ENCODE results near the gene MXRA8.

MXRA8 gene

DNA sequence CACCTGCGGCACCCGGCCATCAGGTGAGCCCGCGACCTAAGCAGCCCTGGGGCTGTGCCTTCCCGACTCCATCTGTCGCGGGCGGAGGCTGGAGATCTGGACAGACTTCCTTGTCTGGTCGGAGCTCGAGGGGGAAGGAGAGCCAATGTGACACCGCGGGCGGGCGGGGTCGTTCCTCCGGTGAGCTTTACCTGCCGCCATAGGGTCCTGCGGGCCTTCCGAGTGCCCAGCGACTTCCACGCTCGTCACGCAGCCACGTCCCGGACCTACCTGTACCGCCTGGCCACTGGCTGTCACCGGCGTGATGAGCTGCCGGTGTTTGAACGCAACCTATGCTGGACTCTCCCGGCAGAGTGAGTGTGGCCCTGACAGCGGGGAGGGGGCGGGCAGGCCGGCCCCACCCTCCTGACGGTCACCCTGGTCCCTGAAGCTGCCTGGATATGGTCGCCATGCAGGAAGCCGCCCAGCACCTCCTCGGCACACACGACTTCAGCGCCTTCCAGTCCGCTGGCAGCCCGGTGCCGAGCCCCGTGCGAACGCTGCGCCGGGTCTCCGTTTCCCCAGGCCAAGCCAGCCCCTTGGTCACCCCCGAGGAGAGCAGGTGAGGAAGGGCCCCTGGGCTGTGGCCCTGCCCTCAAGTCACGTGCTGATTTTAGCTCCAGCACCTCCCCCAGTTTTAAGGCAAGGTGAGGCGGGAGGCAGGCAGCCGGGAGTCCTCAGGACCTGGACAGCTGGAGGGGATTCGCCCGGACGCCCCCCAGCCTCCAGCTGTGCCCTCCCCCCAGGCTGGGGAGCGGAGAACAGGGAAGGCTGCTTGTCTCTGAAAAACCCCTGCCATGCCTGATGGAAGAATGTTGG, 48.9 kb downstream of the MXRA8 start:
- in situ Hi-C loops (cut with HindIII; ENCODE audit: low sequenced_read_pairs), result no loop called here
- no peak for DNase-seq (ENCODE audit: low read depth)
- TF ChIP-seq CTCF (IDR thresholded peaks at IDR 0.05; ENCODE audit: low read depth, low read length, missing control alignments), result no peak
- H3K4me3 ChIP-seq (ENCODE audit: low read depth, low read length), result peak overlapping the region; percentile 74

DNA sequence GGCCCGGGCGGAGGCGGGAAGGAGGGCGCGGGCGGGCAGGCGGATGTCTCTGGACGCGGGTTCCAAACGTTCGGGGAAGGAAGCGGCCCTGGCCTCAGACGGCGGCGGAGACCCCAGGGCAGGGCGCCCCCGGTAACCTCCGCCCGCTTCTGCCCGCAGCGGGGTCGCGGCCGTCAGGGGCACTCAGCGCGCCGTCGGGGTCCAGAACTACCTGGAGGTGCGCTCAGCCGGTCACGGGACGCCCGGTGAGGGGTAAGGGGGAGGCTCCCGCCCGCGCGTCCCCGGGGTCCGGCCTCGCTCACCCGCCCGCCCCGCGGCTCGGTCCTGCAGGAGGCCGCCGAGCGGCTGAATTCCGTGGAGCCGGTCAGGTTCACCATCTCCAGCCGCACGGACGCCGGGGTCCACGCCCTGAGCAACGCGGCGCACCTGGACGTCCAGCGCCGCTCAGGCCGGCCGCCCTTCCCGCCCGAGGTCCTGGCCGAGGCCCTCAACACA, 49.6 kb downstream of the MXRA8 start:
- DNase-seq (ENCODE audit: low read depth), result no peak
- in situ Hi-C loops (cut with HindIII; ENCODE audit: low sequenced_read_pairs), result no loop called here
- H3K4me3 ChIP-seq (ENCODE audit: low read depth, low read length), result peak overlapping the region; percentile 74
- no peak for TF ChIP-seq CTCF (IDR thresholded peaks at IDR 0.05; ENCODE audit: low read depth, low read length, missing control alignments)

DNA sequence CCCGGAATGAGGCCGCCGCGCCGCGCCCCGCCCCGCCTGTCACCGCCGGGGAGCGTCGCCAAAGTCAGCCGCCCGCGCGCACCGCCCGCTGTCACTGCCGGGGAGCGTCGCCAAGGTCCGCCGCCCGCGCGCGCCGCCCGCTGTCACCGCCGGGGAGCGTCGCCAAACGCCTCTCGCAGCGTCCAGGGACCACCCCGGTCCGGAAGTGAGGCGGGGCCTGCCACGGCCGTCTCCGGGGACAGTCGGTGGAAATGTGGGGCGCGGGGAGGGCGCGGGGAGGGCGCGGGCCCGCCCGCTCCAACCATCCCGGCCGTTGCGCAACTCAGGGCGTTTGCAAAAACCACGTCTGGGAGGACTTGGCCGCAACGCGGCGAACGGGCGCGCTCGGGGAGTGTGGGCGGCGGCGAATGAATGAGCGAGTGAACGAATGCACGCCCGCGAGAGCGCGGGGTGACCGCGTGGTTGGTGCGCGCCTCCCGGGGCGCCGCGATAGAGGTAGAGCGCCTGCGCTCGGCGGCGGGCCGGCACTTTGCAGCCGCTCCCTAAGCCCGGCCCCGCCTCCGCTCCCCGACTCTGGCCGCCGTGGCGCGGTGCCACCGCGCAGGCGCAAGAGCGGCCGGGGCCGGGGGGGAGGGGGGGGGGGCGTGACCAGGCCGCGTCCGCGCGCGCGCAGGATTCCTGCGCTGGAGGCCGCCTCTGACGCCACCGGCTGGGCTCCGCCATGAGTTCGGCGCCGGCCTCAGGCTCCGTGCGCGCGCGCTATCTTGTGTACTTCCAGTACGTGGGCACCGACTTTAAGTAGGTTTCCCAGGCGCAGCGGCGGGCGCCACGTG, 50.2 kb downstream of the MXRA8 start, which contains the start of the genes ACAP3 and PUSL1:
ACAP3 (minus strand) TSS at position 8 of the 833 bp plus-strand sequence. CDS start 115 bp downstream, outside the sequence.
PUSL1 (plus strand) TSS at position 675 of the 833 bp plus-strand sequence; CDS start at position 722, 47 bp downstream.
- in situ Hi-C loops (cut with HindIII; ENCODE audit: low sequenced_read_pairs), result no loop called here
- peak; percentile 79 for DNase-seq (ENCODE audit: low read depth)
- no peak for TF ChIP-seq CTCF (IDR thresholded peaks at IDR 0.05; ENCODE audit: low read depth, low read length, missing control alignments)
- H3K4me3 ChIP-seq (ENCODE audit: low read depth, low read length), result peak within 1 kb of the TSS; percentile 74

DNA sequence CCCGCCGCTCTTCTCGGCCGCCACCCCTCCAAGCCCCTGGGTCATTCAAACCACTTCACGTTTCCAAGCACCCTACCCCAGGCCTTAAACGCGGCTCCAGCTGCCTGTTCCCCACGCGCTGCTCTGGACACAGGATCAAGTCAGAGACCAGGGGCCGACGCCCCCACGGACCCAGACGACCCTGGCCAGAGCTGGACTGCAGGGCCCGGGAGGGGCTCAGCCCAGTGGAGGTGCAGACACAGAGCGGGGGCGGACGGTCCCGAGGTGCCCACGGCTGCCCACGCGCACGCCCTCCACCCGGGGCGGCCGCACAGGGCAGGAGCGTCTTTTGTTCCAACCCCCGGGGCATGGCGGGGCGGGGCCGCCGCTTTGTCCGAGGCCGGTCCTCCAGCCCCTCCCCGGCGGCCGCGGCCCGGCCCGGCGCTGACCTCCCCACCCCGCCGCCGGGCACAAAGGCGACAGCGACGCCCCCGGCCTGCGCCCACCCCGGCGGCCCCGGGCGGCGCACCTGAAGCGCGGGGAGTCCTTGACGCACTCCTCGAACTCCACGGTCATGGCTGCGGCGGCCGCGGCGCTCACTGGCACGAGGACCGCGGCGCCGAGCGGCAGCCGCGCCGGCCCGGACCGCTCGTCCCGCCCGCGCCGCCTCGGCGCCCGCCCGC, 51.0 kb downstream of the MXRA8 start:
- DNase-seq (ENCODE audit: low read depth), result peak; percentile 3
- peak overlapping the region; percentile 74 for H3K4me3 ChIP-seq (ENCODE audit: low read depth, low read length)
- no peak for TF ChIP-seq CTCF (IDR thresholded peaks at IDR 0.05; ENCODE audit: low read depth, low read length, missing control alignments)
- in situ Hi-C loops (cut with HindIII; ENCODE audit: low sequenced_read_pairs), result no loop called here

DNA sequence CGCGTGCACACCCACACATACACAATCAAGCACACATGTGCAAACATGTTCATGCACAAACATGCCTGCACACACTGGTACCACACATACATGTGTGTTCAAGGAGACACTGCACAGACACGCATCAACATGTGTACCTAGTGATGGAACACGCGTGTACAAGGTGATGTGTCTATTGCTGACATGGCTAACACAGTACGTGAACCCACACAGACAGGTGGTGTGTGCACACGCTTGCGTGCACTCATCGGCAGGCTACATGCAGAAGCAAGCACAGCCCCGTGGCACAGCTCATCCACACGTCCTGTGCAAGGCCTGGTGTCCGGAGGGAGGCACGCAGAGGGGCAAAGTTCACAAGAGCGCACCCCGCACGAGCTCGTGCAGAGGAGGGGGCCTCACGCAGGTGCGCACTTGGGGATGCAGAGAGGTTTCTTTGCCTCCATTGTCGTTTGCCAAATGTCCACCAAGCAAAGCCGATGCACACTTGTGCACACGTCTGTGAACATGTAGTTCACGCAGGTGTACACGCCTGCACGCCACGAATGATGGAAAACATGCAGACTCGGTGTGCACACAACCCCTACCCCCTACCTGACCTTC, 51.6 kb downstream of the MXRA8 start:
- in situ Hi-C loops (cut with HindIII; ENCODE audit: low sequenced_read_pairs), result no loop called here
- peak overlapping the region; percentile 74 for H3K4me3 ChIP-seq (ENCODE audit: low read depth, low read length)
- DNase-seq (ENCODE audit: low read depth), result no peak
- TF ChIP-seq CTCF (IDR thresholded peaks at IDR 0.05; ENCODE audit: low read depth, low read length, missing control alignments), result no peak
